ENCODE data around the gene PALB2. TPM values are rescaled to one million over a fixed set of nuclear protein-coding genes. Genes with fewer than 3 reads are reported as not detected.
A peak's percentile ranks its signal among the peaks of the same experiment; 100 is the strongest.

PALB2 gene
- total RNA-seq (2022): 28.0 and 30.6 TPM in 2 replicates
- percentile 82 among the genes with signal in this experiment for Bru-seq, nascent RNA
- percentile 67 among the genes with signal in this experiment for BruChase-seq, experiment 1, labeled RNA remaining after a 6-hour chase
- BruChase-seq, experiment 2, labeled RNA remaining after a 2-hour chase: percentile 82 among the genes with signal in this experiment
- long read RNA-seq, full-length matches to known transcripts: 14 of 20 reads
- long read RNA-seq, partial matches to known transcripts: 1 of 20 reads
- long read RNA-seq, other reads (novel, unspliced or antisense): 5 of 20 reads

GRCh38 chr16:23640931-23641765, at the start of gene PALB2, which contains the start of gene DCTN5:
Gene PALB2 (minus strand): TSS chr16:23641310. CDS start chr16:23641157, 153 bp downstream.
Gene DCTN5 (plus strand): TSS chr16:23641466. CDS start chr16:23641543, 77 bp downstream.
- TF ChIP-seq, protein P1, sequence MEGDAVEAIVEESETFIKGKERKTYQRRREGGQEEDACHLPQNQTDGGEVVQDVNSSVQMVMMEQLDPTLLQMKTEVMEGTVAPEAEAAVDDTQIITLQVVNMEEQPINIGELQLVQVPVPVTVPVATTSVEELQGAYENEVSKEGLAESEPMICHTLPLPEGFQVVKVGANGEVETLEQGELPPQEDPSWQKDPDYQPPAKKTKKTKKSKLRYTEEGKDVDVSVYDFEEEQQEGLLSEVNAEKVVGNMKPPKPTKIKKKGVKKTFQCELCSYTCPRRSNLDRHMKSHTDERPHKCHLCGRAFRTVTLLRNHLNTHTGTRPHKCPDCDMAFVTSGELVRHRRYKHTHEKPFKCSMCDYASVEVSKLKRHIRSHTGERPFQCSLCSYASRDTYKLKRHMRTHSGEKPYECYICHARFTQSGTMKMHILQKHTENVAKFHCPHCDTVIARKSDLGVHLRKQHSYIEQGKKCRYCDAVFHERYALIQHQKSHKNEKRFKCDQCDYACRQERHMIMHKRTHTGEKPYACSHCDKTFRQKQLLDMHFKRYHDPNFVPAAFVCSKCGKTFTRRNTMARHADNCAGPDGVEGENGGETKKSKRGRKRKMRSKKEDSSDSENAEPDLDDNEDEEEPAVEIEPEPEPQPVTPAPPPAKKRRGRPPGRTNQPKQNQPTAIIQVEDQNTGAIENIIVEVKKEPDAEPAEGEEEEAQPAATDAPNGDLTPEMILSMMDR (IDR thresholded peaks at IDR 0.05; ENCODE audit: unreplicated experiment): no peak
- BruUV-seq (replicated peaks): no TSS peak
- intact Hi-C loops (cut with micrococcal nuclease; ENCODE audit: unreplicated experiment): no loop called here
- Mint-ChIP-seq H3K36me3 (ENCODE audit: insufficient read depth, unreplicated experiment) (peaks cover 68% of the 10 kb centered on the region), H3K4me3 (ENCODE audit: low read depth, unreplicated experiment) (peak within 1 kb of the TSS; percentile 88), H3K27me3 (ENCODE audit: unreplicated experiment) (no peaks in the 10 kb centered on the region), H3K4me1 (ENCODE audit: low read depth, unreplicated experiment) (peaks cover 8% of the 10 kb centered on the region), H3K27ac (ENCODE audit: unreplicated experiment) (peak within 1 kb of the TSS; percentile 86), H3K9me3 (ENCODE audit: low read depth, unreplicated experiment) (no peaks in the 10 kb centered on the region)
- CTCF ChIA-PET: interaction anchor here (0.5 to 1.6 kb wide), 6 partner anchors 11 to 1419 kb away, joined by 3 to 7 read pairs (median 4); partner anchors contain the start of genes PLK1 and UBFD1
- DNase-seq: peak; percentile 94

DNA sequence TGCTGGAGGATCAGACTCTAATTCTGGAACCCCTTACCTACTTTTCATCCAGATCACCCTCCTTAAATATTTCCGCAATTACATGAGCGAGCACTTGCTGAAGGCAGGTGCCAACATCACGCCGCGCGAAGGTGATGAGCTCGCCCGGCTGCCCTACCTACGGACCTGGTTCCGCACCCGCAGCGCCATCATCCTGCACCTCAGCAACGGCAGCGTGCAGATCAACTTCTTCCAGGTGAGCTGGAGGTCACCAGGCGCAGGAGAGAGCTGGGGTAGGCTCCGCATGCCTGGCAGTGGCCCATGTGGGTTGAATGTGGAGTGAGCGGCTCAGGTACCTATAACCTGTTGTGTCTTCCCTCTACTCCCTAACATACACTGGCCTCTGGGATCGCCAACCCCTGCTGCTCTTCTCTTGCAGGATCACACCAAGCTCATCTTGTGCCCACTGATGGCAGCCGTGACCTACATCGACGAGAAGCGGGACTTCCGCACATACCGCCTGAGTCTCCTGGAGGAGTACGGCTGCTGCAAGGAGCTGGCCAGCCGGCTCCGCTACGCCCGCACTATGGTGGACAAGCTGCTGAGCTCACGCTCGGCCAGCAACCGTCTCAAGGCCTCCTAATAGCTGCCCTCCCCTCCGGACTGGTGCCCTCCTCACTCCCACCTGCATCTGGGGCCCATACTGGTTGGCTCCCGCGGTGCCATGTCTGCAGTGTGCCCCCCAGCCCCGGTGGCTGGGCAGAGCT, 48.5 kb upstream of the PALB2 start:
- peaks cover 70% of the 10 kb centered on the region for H3K36me3 Mint-ChIP-seq (ENCODE audit: insufficient read depth, unreplicated experiment)
- CTCF ChIA-PET: interaction anchor here (0.9 kb wide), 1 partner anchor 12 kb away, joined by 3 read pairs; no protein-coding TSS in a partner anchor
- TSS peak; percentile 14 for BruUV-seq (replicated peaks)
- H3K27me3 Mint-ChIP-seq (ENCODE audit: unreplicated experiment): no peaks in the 10 kb centered on the region
- H3K9me3 Mint-ChIP-seq (ENCODE audit: low read depth, unreplicated experiment): no peaks in the 10 kb centered on the region
- no peak overlapping the region for H3K4me3 Mint-ChIP-seq (ENCODE audit: low read depth, unreplicated experiment)
- no peak for DNase-seq
- no peak overlapping the region for H3K27ac Mint-ChIP-seq (ENCODE audit: unreplicated experiment)
- TF ChIP-seq, protein P1 (IDR thresholded peaks at IDR 0.05; ENCODE audit: unreplicated experiment): no peak
- H3K4me1 Mint-ChIP-seq (ENCODE audit: low read depth, unreplicated experiment): no peaks in the 10 kb centered on the region
- intact Hi-C loops (cut with micrococcal nuclease; ENCODE audit: unreplicated experiment): no loop called here

DNA sequence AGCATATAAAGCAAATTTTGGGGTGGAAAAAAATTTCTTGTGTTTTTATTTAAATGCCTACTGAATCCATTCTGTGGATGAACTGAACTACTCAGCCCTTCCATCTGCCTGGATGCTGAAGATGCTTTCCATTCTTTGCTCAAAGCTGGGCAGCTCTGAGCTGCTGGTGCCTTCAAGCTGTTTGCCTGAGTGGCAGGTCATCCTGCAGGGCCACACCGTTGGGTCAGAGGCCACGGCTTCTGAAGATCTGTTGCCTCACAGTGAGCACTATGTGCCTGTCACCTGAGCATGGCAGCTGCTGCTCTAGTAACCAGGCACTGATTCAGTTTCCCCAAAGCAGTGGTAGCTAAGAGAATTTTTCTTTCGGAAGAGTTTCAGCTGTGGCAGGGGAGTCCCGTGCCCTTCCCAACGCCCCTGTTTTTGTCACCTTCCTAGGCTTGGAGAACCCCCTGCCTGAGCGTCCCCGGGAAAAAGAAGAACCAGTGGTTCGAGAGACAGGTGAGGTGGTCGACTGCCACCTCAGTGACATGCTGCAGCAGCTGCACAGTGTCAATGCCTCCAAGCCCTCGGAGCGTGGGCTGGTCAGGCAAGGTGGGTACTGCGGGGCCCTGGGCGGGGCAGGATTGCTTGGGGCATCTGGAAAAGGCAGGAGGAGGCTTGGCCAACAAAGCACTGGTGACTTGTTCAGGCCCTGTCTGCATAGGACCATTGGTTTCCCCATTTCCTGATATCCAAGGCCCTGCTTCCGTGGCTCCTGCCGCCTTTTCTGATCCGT, 46.1 kb upstream of the PALB2 start:
- Mint-ChIP-seq H3K4me3 (ENCODE audit: low read depth, unreplicated experiment) (no peak overlapping the region), H3K36me3 (ENCODE audit: insufficient read depth, unreplicated experiment) (peaks cover 74% of the 10 kb centered on the region), H3K4me1 (ENCODE audit: low read depth, unreplicated experiment) (peaks cover 3% of the 10 kb centered on the region), H3K27ac (ENCODE audit: unreplicated experiment) (no peak overlapping the region), H3K27me3 (ENCODE audit: unreplicated experiment) (no peaks in the 10 kb centered on the region), H3K9me3 (ENCODE audit: low read depth, unreplicated experiment) (no peaks in the 10 kb centered on the region)
- BruUV-seq (replicated peaks): no TSS peak
- no peak for DNase-seq
- CTCF ChIA-PET: no interaction called here
- intact Hi-C loops (cut with micrococcal nuclease; ENCODE audit: unreplicated experiment): no loop called here
- TF ChIP-seq, protein P1 (IDR thresholded peaks at IDR 0.05; ENCODE audit: unreplicated experiment): no peak

All from Calu3 (cell line).